Measurements from ENCODE around the gene STMP1. TPM values are rescaled to one million over a fixed set of nuclear protein-coding genes. Genes with fewer than 3 reads are reported as not detected.

The STMP1 gene
- total RNA-seq, 4 donors from 2014 or later = 17.3 to 26.2 (median 18.2) TPM

GRCh38 chr7:135709508-135709907, 47.2 kb downstream of the STMP1 start:
- H3K36me3 ChIP-seq = no peaks in the 10 kb centered on the region
- H3K27ac ChIP-seq = no peak overlapping the region
- no peak overlapping the region for H3K4me3 ChIP-seq
- TF ChIP-seq POLR2A (IDR thresholded peaks at IDR 0.05) (no peak), CTCF (IDR thresholded peaks at IDR 0.05) (no peak)
- DNase-seq = no peak
- no peaks in the 10 kb centered on the region for H3K4me1 ChIP-seq
- no peaks in the 10 kb centered on the region for H3K9me3 ChIP-seq
- H3K27me3 ChIP-seq = no peaks in the 10 kb centered on the region

- no peaks in the 10 kb centered on the region for H3K27me3 ChIP-seq
- H3K36me3 ChIP-seq = no peaks in the 10 kb centered on the region
- H3K9me3 ChIP-seq = no peaks in the 10 kb centered on the region
- no peaks in the 10 kb centered on the region for H3K4me1 ChIP-seq
- DNase-seq = no peak
- TF ChIP-seq POLR2A (IDR thresholded peaks at IDR 0.05) (no peak), CTCF (IDR thresholded peaks at IDR 0.05) (peak in 2 of 6 experiments; percentile 10 to 49)
- no peak overlapping the region for H3K27ac ChIP-seq
- H3K4me3 ChIP-seq = no peak overlapping the region
These were observed 48.3 kb downstream of the STMP1 start for GRCh38 chr7:135710417-135711138.

- no peak for DNase-seq
- H3K27ac ChIP-seq = no peak overlapping the region
- no peaks in the 10 kb centered on the region for H3K9me3 ChIP-seq
- no peak overlapping the region for H3K4me3 ChIP-seq
- H3K36me3 ChIP-seq = no peaks in the 10 kb centered on the region
- TF ChIP-seq POLR2A (IDR thresholded peaks at IDR 0.05) = no peak
- TF ChIP-seq CTCF (IDR thresholded peaks at IDR 0.05) = no peak
- H3K4me1 ChIP-seq = no peaks in the 10 kb centered on the region
- H3K27me3 ChIP-seq = no peaks in the 10 kb centered on the region
These were observed 48.8 kb downstream of the STMP1 start for GRCh38 chr7:135711139-135711469.

GRCh38 chr7:135712182-135712782, 50.0 kb downstream of the STMP1 start:
- no peaks in the 10 kb centered on the region for H3K4me1 ChIP-seq
- no peaks in the 10 kb centered on the region for H3K9me3 ChIP-seq
- H3K27ac ChIP-seq = no peak overlapping the region
- no peak overlapping the region for H3K4me3 ChIP-seq
- DNase-seq = no peak
- H3K27me3 ChIP-seq = no peaks in the 10 kb centered on the region
- H3K36me3 ChIP-seq = no peaks in the 10 kb centered on the region
- TF ChIP-seq POLR2A (IDR thresholded peaks at IDR 0.05) (no peak), CTCF (IDR thresholded peaks at IDR 0.05) (no peak)

GRCh38 chr7:135712796-135713195, 50.5 kb downstream of the STMP1 start:
- no peak for DNase-seq
- Histone ChIP-seq H3K4me1 (no peaks in the 10 kb centered on the region), H3K9me3 (no peaks in the 10 kb centered on the region), H3K27ac (no peak overlapping the region), H3K4me3 (no peak overlapping the region), H3K36me3 (no peaks in the 10 kb centered on the region), H3K27me3 (no peaks in the 10 kb centered on the region)
- TF ChIP-seq CTCF (IDR thresholded peaks at IDR 0.05) = no peak
